HepG2 (cell line): ENCODE results near the gene HCK. TPM values are rescaled to one million over a fixed set of nuclear protein-coding genes. Genes with fewer than 3 reads are reported as not detected.

Experiments
- ARID3A ChIP-seq: IDR thresholded peaks from 2 replicates; pipeline ENCODE4 v1.6.1; 2012; ENCODE audit warnings: low read depth, low read length, improper control_type of control experiment
- CBX5 ChIP-seq: sonication (generic); formaldehyde crosslinking; IDR thresholded peaks from 2 replicates; pipeline ENCODE4 v1.4.0; 2020; ENCODE audit warnings: missing genetic modification reagents, borderline replicate concordance
- GATAD2A ChIP-seq: IDR thresholded peaks from 2 replicates; pipeline ENCODE4 v1.6.1; 2016
- NFAT5 ChIP-seq: sonication (generic); formaldehyde crosslinking; IDR thresholded peaks from 2 replicates; pipeline ENCODE4 v1.4.0; 2020; ENCODE audit warnings: missing genetic modification reagents
- NFE2L1 ChIP-seq: sonication (generic); formaldehyde crosslinking; IDR thresholded peaks from 2 replicates; pipeline ENCODE4 v1.4.0; 2020; ENCODE audit warnings: missing genetic modification reagents, mild to moderate bottlenecking, borderline replicate concordance
- RBM39 ChIP-seq: fragments of 200-400 bp; formaldehyde crosslinking; IDR thresholded peaks from one replicate; pipeline ENCODE4 v1.6.1; 2018; ENCODE audit warnings: antibody characterized with exemption, mild to moderate bottlenecking, low read depth, low read length; ENCODE audit not compliant: poor library complexity, severe bottlenecking
- SALL1 ChIP-seq: sonication (generic); formaldehyde crosslinking; IDR thresholded peaks from 2 replicates; pipeline ENCODE4 v1.8.0; 2022; ENCODE audit warnings: mild to moderate bottlenecking, missing genetic modification reagents
- THRA ChIP-seq: sonication (generic); formaldehyde crosslinking; IDR thresholded peaks from 2 replicates; pipeline ENCODE4 v1.4.0; 2020; ENCODE audit warnings: missing genetic modification reagents, borderline replicate concordance
- ZFP36 ChIP-seq: fragments of 150-350 bp; IDR thresholded peaks from 2 replicates; pipeline ENCODE4 v1.6.1; 2018; ENCODE audit warnings: borderline replicate concordance, low read length, low read depth; ENCODE audit not compliant: partially characterized antibody
- ZNF224 ChIP-seq: sonication (generic); formaldehyde crosslinking; IDR thresholded peaks from 2 replicates; pipeline ENCODE4 v1.5.0; 2020; ENCODE audit warnings: mild to moderate bottlenecking, missing genetic modification reagents
- ZNF251 ChIP-seq: sonication (generic); formaldehyde crosslinking; IDR thresholded peaks from 2 replicates; pipeline ENCODE4 v1.9.0; 2021; ENCODE audit warnings: mild to moderate bottlenecking, missing genetic modification reagents
- ZNF276 ChIP-seq: sonication (generic); formaldehyde crosslinking; IDR thresholded peaks from 2 replicates; pipeline ENCODE4 v1.4.0; 2020; ENCODE audit warnings: mild to moderate bottlenecking, low read depth, missing genetic modification reagents
- ZNF33B ChIP-seq: sonication (generic); formaldehyde crosslinking; IDR thresholded peaks from 2 replicates; pipeline ENCODE4 v1.5.1; 2020; ENCODE audit warnings: mild to moderate bottlenecking, missing genetic modification reagents
- ZXDC ChIP-seq: sonication (generic); formaldehyde crosslinking; IDR thresholded peaks from 2 replicates; pipeline ENCODE4 v1.5.0; 2020; ENCODE audit warnings: mild to moderate bottlenecking, missing genetic modification reagents
- polyA plus RNA-seq, 8 experiments: library from polyadenylated mRNA; depleted of rRNA in 3 of 8; stranded (reverse) in 7 of 8; unstranded in 1 of 8; fragments of >200 nt; fragmentation: Illumina TruSeq in 4 of 8; extraction: Trizol in 4 of 8; gene quantifications; 2 replicates each; pipeline versions ENCODE4 v1.2.1 to v1.2.3, GENCODE V29; 2011 to 2016; ENCODE audit warnings: low read depth in 4 of 8, missing spikeins in 1 of 8, mixed read lengths in 1 of 8; ENCODE audit not compliant: insufficient read depth in 1 of 8
- total RNA-seq, 5 experiments: library from RNA; depleted of rRNA; stranded (reverse); fragments of >200 nt; fragmentation: Illumina TruSeq; extraction: Trizol; gene quantifications; 2 replicates each; pipeline ENCODE4 v1.2.3, GENCODE V29; 2016; ENCODE audit warnings: low read depth in 1 of 5

HCK gene
- total and polyA plus RNA-seq, 2 of the 13 experiments (the other 11 are each of a cell fraction or from before 2014, with no cell fraction given) = 0.04 TPM; not detected in 1

- no peak for TF ChIP-seq NFAT5
- peak; percentile 43; the same call in 1 of the 2 replicates for TF ChIP-seq ZNF224 (CRISPR knock-in tag)
- no peak for TF ChIP-seq ZNF33B (CRISPR knock-in tag)
- TF ChIP-seq GATAD2A (CRISPR knock-in tag) = no peak
- no peak for TF ChIP-seq ZFP36
- 0 out of 2 replicates have a peak, but pooled peaks have one; percentile 23 for TF ChIP-seq CBX5 (CRISPR knock-in tag)
- TF ChIP-seq THRA = no peak
- no peak for TF ChIP-seq RBM39
- TF ChIP-seq ZXDC (CRISPR knock-in tag) = no peak
- peak; percentile 41; the same call in 1 of the 2 replicates for TF ChIP-seq SALL1 (CRISPR knock-in tag)
- TF ChIP-seq ARID3A = no peak
- TF ChIP-seq ZNF251 (CRISPR knock-in tag) = 0 out of 2 replicates have a peak, but pooled peaks have one; percentile 28
- peak; percentile 46; the same call in 1 of the 2 replicates for TF ChIP-seq ZNF276 (CRISPR knock-in tag)
- TF ChIP-seq NFE2L1 (CRISPR knock-in tag) = no peak
Observed at GRCh38 chr20:32018269-32019155, 33.5 kb upstream of the HCK start (continued).
